ENCODE data around the gene RUNX1.

Gene RUNX1

DNA sequence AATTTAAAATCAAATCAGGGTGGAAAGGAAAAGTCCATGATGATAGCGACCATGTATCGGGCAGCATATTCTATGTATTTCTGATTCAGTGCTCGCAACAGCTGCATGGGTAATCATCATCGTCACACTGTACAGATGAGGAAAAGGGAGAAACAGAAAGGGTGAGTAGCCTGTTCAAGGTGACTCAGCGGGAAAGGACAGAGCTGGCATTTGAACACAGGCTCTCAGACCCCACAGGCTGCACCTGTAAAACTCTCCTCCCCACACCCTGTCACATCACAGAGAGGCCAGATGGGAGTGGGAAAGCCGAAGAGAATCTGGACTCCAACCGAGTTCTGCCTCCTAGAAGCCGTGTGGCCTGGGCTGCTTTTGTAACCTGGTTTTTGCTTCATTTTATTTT is 14.0 kb downstream of the RUNX1 start:
- no peak for DNase-seq

DNA sequence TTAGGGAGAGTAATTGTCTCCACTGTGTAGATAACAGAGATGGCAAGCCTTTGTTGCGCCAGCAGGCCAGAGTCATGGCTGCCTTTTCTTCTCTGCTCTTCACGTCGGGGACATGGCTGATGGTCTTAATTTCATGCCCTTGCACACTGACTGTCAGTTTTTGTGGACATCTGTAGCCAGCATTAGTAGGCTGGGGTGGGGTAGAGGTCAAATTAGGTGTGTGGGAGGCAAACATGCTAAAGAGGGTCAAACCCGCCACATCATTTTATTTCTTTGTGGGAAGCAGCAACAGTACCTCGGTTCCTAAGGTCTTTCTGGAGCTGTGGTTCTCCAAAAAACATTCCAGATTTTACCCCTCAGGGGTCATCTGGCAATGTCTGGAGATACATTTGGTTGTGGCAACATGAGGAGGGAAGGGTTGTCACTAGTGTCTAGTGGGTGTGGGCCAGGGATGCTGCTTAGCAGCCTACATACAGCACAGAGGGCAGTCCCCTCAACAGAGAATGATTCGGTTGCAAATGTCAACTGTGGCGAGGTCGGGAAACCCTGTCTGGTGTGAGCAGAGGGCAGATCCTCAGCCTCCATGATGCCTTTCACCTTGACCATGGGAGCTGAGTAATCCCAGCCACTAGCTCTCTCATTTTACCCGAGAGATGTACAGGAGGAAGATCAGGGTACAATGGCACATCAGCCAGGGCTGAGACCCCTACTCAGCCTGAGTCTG is 14.7 kb downstream of the RUNX1 start:
- DNase-seq: no peak

DNA sequence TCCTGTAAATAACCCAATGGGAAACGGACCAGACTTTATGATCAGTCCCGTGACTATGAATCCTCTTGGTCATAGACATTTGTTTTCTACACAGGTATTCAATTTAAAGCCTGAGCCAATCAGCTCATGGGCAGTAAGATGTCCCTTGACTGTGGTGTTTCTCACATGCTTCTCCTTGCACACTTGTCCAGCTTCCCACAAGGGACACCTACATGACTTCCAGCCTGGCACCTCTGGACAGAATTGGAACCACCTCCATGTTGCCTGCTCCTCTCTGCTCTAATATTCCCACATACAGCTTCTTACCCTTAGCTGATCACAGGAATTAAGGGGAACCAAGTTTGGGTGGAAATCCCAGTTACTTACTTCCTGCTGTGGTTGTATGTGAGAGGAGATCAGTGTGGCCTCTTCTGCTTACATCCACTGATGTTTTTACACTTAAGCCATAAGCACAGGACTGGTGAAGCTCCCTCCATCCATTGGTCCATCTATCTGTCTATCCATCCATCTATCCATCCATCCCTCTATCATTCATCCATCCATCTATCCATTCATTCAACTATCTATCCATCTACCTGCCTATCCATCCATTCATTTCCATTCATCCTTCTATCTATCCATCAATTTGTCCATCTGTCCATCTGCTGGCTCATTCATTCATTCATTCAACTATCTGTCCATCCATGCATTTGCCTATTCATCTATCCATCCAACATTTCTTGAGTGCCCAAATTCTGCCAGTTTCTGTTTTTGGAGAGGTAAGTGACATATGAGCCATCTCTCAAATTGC is 16.4 kb downstream of the RUNX1 start:
- no peak for DNase-seq

DNA sequence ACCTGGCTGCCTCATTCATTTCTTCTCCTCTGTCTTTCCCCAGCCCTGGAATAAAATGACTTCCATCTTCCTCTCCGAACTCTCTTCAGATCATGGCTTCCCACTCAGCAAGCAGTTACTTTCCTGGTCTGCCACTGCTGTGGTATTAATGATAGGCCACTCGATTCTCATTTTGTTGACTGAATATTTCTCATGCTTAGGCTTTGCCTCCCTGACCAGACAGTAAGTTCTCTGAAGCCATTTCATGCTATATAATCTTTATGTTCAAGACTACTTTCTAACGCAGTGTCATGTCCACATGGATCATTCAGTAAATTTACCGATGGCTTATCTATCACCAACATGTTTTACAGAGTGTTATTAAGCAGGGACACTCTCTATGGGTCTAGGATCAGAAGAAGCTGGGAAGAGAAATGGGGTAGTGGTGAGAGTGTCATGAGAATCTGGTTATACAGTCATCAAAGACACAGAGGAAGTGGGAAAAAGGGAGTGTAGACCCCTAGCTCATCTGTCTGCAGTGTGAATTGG is 20.6 kb downstream of the RUNX1 start:
- no peak for DNase-seq

DNA sequence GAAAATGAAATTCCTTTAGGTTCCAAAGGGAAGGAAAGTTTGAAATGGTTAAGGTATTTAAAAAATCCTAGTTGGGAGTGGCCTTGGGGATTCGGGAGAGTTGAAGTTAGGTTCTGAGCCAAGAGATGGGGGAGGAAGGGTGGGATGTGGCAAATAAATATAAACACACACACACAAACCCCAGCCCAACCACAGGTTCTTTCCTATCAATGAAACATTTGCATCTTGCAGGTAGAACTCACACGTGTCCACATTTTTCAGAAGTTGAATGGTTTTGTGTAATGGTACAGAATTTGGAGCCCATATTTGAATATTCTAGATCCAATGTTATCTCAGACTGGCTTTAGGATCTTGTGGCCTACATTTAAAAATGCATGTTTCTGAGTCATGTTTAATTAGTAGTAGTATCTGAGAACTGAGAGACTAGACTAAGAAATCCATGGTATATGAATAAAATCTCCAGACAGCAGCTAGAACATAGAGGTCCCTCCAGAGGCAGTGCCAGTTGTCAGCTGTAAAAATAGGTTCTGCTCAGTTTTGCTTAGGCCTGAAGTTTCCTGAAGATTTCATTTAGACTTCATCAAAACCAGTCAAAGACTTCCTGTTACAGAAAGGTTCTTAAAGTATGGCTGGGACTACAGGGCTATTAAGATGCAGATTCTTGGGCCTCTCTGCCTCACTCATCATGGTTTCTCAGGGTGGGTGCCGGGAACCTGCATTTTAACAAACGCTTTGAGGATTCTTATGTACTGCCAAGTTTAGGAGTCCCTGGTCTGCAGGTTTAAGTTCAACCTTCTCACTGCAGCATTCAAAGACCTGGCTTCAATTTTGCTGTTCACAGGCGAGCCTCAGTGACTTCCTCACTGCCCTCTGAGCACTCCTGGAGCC is 21.3 kb downstream of the RUNX1 start:
- DNase-seq: no peak

DNA sequence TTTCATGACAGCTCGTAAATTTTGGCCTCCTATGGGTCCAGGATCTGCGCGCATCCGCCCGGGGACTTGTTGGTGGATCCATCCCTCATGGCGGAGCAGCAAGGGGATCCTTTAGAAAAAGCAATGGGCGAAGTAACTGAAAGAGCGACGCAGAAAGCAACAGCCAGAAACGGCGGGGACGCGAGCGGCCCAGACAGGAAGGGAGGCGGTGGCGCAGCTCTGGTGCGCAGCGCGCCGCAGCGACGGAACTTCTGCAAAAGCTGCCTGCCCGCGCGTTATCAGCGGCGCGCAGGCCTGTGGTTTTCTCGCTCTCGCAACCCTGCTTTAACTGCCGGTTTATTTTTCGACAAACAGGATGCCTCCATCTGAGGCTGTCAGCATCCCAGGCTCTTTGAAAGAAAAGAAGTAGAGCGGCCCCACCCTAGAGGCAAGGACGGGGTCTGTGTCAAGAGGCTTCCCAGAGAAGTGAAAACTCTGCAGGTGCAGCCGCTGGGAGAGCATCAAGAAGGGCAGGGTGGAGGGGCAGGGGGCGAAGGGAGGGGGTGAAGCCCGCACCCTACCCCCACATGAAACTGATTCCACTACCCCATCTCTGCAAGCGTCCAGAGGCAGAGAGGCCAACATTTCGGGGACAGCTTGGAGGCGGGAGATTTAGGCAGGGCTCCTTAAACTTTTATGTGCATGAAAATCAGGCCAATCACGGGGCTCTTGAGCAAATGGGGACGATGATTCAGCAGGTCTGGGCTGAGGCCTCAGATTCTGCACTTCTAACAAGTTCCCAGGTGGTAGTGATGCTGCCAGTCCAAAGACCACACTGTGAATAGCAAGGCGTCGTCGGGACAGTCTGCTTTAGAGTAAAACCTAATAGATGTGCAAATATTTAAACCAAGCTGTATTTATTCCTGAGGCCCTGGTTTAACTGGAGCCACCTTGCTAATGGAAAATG is 22.2 kb downstream of the RUNX1 start:
- no peak for DNase-seq

DNA sequence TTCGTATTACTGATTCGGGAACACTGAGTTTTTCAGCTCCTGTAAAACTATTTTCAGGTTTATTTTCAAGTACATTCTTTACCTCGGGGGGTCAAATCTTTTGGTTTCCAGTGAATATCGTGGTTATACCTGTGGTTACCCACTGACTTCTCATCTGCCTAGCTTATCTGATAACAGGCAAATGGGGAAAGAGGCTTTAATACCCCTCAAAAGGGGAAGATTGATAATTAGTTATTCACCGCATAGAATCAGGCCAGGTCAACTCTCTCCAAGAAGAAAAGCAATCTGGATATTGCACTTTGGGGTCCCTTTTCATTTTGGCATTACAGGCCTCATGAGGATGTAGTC is 23.0 kb downstream of the RUNX1 start:
- DNase-seq: no peak

DNA sequence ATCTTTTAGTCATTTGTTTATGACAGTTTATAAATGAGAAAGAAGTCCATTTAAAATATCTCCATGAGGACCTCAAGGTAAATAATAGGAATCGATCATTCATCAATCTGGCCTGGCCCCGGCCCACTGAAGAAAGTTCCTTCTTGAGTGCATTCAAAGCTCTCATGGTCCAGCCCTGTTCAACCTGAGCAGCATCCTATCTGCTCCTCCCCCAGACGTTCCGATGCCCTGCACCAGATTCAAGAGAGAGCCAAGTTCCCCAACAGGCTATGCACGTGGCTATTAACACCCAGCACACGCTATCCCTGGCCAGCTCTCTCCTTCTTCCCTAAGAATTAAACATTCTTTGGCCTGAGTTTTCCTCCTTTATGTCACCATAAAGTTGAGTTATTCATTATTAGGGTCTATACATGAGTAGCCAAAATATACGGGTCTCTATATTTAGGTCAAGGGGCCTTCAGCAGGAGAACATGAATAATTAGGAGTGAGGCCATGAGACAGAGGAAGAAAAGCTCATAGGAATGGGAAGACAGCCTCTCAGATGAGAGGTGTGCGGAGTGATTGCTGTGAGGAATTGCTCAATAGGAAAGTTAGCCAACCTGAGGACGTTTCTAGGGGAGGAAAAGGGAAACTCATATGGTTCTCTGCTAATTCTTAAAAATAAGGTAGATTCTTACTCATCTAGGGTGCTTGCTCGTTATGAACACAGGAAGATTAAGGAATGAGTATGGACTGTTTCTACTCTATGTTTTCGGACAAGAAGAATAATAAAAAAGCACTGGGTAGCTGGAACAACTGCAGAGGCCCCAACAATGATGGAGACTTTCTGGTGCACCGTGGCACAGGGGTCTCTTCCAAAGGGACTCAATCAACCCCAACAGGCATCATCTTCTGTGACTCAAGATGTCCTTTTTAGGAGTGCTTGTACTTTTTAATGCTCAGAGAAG is 23.6 kb downstream of the RUNX1 start:
- DNase-seq: no peak

DNA sequence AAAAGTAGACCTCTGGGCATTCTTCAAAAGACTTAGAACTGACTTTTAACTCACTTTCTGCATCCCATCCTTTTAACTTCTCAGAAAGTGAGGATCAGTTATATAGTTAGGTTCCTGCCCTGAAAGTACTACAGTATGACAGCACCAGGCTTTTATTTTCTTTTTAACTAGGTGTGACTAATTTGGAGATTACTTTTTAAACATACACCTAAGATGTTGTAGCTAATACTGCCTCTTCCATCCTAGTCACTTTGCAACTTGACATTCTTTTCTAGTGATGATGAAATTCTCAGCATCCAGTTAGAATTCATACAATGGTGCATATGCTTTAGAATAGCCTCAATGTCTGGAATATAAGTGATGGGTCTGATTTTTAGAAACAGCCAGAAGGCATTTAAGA is 24.6 kb downstream of the RUNX1 start:
- no peak for DNase-seq

DNA sequence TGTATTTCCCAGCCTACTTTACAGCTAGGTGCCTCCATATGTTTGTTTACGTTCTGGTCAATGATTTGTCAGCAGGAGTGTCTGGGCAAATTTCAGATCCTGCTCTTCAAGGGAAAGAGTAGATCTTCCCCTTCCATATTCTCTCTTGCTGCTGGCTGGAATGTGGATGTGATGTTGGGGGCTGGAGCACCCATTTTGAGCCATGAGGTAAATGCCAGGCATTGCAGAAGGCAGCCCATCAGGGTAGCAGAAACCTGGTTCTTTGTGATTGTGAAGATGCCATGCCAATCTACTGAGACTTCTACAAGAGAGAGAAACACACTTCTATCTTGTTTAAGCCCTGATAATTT is 25.1 kb downstream of the RUNX1 start:
- DNase-seq: no peak

DNA sequence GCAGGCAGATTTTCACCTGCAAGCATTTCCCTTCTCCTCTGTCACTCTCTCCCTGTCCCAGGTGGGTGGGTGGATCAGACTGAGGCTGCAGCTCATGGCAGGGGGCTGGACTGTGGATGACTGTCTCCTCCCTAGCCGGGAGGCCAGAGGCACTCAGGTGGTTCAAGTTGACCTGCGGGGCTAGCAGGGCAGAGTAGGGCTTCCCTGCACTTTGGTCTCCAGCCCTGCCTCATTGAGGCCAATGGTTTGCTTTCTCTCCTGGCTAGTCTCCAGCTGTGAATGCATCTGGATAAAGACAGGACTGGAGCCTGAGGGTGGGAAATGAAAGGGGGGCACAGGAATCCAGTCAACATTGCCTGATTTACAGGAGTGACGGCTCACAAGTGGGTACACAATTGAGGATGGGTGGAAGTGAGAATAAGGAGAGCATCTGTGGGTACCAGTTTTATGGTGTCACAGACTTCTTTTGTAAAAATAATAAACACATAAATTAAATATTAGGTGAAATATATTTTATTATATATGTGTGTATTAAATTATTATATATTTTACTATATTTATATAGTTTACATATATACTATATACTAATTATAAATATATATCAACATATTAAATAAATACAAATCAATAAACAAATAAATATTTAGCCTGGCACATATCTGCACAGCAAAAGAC is 25.6 kb downstream of the RUNX1 start:
- DNase-seq: no peak

DNA sequence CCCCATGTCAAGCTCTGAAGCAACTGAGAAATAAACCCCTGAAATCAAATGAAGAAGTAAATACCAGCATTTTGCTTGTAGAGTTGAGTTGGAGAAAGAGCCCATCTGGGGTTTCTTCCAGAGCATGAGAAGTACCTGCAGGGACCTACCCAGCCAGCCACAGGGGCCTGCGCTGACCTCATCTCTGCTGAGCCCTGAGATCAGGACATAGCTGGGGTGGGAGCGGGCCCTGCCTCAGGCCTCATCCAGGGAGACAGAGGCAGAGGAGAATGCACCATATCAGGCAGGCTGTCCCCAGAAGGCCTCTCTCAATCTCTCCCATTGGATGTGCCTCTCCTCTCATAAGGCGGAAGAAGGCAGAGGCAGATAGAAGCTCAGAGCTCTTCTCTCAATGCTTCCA is 27.6 kb downstream of the RUNX1 start:
- DNase-seq: no peak

DNA sequence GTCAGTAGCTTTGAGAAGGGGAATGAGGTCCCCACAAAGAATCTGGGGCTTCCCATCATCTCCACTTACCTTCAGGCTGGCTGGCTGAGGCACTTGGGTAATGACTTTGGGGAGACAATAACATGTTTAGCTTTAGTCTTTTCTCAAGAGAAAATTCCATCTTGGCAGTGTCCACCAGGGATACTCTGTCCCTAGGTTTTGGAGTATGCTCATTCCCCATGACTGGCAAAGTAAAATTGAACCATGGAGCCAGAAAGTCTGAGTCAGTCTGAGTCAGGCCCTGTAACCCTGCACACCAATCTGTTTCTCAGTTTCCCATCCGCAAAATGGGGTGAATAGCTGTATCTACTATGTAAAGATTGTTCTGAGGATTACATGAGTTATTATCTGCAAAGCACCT is 28.2 kb downstream of the RUNX1 start:
- DNase-seq: no peak

DNA sequence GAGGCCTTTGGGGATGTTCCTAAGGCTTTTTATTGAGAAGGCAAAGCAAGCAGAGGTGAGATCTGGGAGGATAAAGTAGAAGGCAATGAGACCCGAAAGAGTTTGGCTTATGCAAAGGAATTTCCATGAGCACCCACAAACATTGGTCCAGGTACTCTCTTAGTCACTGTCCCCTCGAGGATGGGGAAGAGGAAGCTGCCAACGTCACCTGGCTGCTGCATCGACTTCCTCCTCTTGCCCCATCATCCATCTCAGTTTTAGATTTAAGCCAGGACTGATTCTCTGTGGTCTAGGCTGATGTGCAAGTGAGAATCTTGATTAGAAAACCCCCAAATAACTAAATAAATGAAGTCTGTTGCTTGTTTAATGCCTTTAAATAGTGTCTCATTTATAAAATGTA is 28.7 kb downstream of the RUNX1 start:
- no peak for DNase-seq

DNA sequence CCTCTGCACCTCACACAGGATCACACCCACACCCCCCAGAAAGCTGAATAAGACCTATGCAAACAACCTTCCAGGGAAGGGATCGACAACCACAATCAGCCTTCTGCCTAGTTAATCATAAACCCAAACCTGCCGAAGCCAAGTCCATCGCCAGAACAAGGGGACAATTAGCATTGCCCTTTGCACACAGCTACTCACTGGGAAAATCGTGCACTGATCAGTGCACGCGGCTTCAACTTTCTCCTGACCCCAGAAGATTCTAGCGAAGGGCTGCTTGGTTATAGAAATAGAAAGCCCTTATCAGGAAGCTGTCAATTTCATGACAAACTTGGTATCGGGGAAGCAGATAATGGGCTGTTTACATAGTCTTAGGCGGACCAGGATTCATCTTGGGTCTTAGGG is 29.5 kb downstream of the RUNX1 start:
- DNase-seq: no peak

DNA sequence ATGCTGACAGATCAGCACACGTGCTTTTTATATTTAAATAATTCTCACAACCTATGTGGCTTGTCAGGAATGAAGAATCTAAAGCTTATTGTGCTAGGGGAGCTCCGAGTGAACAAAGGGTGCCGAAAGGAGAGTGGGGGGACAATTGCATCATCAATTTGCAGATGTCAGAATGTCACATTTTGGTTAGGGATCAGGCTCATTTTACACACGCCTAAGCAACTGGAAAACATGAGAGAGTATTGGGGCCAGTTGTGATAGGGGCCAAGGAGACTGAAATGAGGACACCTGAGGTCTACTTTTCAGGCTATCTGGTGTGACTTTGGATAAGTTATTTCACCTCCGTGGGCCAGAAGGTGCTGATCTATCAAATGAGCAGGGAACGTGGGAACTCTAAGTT is 31.8 kb downstream of the RUNX1 start:
- no peak for DNase-seq

DNA sequence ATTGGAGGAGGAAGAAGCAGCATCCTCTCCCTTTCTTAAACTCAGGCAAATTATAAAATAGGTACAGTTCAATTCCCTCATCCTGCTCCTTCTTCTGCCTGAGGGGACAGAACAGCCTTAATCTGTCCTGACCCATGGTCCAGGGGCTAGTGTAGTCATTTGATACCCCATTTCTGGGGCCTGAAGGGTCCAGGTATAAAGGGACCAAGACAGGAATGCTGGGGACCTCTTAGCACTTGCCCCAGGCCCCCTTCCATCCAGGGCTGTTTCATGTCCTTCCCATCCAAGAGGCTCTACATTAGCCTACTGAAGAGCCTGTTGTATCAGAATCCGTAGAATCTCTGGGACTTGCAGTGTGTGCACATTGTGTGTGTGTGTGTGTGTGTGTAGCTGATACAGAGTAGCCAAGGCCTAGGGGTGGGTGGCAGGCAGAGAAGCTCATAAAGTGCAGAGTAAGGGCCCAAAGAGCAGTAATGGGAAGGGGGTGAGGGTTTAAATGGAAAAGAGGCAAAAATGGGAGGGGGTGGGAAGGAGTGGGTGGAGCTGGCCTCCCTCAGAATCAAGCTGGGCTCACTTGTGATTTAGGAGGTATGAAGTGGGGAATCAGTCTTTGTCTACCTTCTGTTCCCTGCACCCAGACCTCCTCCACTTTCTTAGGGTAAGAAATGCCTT is 32.4 kb downstream of the RUNX1 start:
- no peak for DNase-seq

DNA sequence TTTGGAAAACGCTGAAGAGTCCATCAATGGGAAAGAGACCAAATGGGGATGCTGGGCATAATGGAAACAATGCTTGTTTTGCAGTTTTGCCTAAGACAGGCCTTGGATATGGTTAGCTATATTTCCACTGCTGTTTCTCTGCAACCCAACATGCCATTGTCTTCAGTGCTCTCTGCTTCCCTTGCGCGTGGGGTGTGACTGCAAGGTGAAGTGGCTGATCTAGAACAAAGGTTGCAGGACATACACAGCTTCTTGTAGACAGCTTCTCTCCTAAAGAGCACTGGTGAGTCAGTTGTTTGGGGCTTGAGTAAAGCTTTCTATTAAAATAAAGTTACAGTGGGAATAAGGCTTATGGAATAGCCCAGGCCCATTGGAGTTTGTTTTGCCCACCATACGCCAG is 33.0 kb downstream of the RUNX1 start:
- DNase-seq: no peak

DNA sequence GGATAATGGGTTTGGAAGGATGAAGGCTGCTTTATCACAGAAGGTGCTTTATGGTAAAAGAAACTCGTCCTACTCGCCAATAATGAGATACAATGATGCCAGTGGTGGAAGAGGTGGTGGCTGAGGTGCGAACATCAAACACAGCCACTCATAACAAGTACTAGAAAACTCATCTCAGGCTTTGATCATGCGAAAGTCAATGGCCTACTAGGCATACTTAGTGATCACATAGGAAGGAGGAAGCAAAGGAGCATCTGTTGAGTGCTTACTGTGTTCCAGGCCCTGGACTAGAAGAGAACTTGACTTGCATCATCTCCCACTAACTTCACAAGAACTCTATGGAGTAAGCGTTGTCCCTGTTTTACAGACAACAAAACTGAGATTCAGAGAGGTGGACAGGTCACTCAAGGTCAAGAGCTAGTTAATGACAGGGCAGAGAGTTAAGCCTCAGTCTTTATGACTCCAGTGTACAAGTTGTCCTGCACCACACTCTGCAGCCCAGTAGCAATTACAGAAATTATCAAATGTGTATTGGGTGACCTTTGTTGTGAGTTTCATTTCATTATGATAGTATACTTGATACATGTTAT is 33.6 kb downstream of the RUNX1 start:
- DNase-seq: no peak

All from NCI-H1694 (cell line).